GM18519 (cell line): ENCODE measurements around the gene DNAJC11.
"Not testable (repeated sequence)": the region's sequence is repeated elsewhere in the genome, so short reads cannot be mapped to it uniquely, and the experiment has no call there.

Experiments
- ATAC-seq: cut with Tn5 transposase; IDR thresholded peaks from one replicate; pipeline ENCODE4 v1.9.1; 2021; ENCODE audit warnings: mild to moderate bottlenecking, moderate library complexity; ENCODE audit not compliant: unreplicated experiment, low FRiP score

Gene DNAJC11

GRCh38 chr1:6701437-6702153, at the start of gene DNAJC11:
Gene DNAJC11, minus strand, starts transcription at chr1:6701816. Its CDS starts 16 bp downstream, at chr1:6701800.
- ATAC-seq = peak; percentile 79

- no peak for ATAC-seq
These were observed 48.9 kb upstream of the DNAJC11 start for GRCh38 chr1:6750490-6750889.

- ATAC-seq = no peak
These were observed 46.1 kb upstream of the DNAJC11 start for GRCh38 chr1:6747674-6748073.

- ATAC-seq = no peak
These were observed 43.5 kb upstream of the DNAJC11 start for GRCh38 chr1:6745073-6745472.

GRCh38 chr1:6743189-6744101, 41.8 kb upstream of the DNAJC11 start:
- no peak for ATAC-seq

- ATAC-seq = not testable (repeated sequence)
These were observed 41.1 kb upstream of the DNAJC11 start for GRCh38 chr1:6742676-6743188.

GRCh38 chr1:6738987-6739676, 37.5 kb upstream of the DNAJC11 start:
- ATAC-seq = no peak

GRCh38 chr1:6732942-6733341, 31.3 kb upstream of the DNAJC11 start:
- ATAC-seq = no peak

- ATAC-seq = no peak
These were observed 30.3 kb upstream of the DNAJC11 start for GRCh38 chr1:6731905-6732304.

GRCh38 chr1:6730880-6731279, 29.3 kb upstream of the DNAJC11 start:
- ATAC-seq = no peak

- no peak for ATAC-seq
These were observed 28.9 kb upstream of the DNAJC11 start for GRCh38 chr1:6730473-6730872.

GRCh38 chr1:6727535-6727934, 25.9 kb upstream of the DNAJC11 start:
- ATAC-seq = no peak

- no peak for ATAC-seq
These were observed 24.6 kb upstream of the DNAJC11 start for GRCh38 chr1:6726253-6726652.

- no peak for ATAC-seq
These were observed 23.0 kb upstream of the DNAJC11 start for GRCh38 chr1:6724517-6725141.

GRCh38 chr1:6723621-6724428, 22.2 kb upstream of the DNAJC11 start:
- no peak for ATAC-seq

- no peak for ATAC-seq
These were observed 9.6 kb upstream of the DNAJC11 start for GRCh38 chr1:6711174-6711573.

GRCh38 chr1:6704746-6705145, 3.1 kb upstream of the DNAJC11 start:
- no peak for ATAC-seq

- ATAC-seq = no peak
These were observed 1.4 kb upstream of the DNAJC11 start for GRCh38 chr1:6703016-6703415.

- peak; percentile 18 for ATAC-seq
These were observed 671 bp downstream of the DNAJC11 start for GRCh38 chr1:6700853-6701436.
